Rectal smooth muscle tissue (tissue), 1 donor: ENCODE results near the gene VSIG10L.

Source experiments
- H3K27ac ChIP-seq: one replicate; pipeline ENCODE4 v1.7.0; 2013; ENCODE audit warnings: low read depth, low read length, inconsistent platforms
- H3K27me3 ChIP-seq: one replicate; pipeline ENCODE4 v1.7.0; 2013; ENCODE audit warnings: low read length; ENCODE audit not compliant: control insufficient read depth, insufficient read depth
- H3K36me3 ChIP-seq: one replicate; pipeline ENCODE4 v1.7.0; 2013; ENCODE audit warnings: low read length; ENCODE audit not compliant: control insufficient read depth, insufficient read depth
- H3K4me1 ChIP-seq: one replicate; pipeline ENCODE4 v1.7.0; 2013; ENCODE audit warnings: low read length; ENCODE audit not compliant: control insufficient read depth, insufficient read depth
- H3K4me3 ChIP-seq: one replicate; pipeline ENCODE4 v1.7.0; 2013; ENCODE audit warnings: low read length
- H3K9ac ChIP-seq: one replicate; pipeline ENCODE4 v1.7.0; 2013; ENCODE audit warnings: low read length

The VSIG10L gene

DNA sequence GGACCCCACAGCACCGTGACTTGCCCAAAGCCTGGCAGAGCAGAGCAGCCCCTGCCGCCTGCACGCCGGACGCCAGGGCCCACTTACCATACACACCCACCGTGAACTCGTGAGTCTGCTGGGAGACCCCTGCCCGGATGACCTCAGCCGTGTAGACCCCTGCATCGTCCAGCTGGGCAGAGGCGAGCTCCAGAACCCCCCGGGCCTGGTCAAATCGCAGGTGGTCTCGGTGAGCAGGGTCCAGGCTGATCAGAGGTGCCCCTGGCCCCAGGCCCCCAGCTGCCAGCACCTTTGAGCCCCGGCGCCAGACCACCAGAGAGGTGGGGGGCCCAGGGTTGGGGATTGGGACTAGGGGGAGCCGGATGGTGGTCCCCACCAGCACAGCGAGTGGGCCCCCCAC, 873 bp downstream of the VSIG10L start:
- H3K4me3 ChIP-seq, result no peak overlapping the region
- H3K27me3 ChIP-seq, result no peaks in the 10 kb centered on the region
- peaks cover 3% of the 10 kb centered on the region for H3K36me3 ChIP-seq
- H3K27ac ChIP-seq, result no peak overlapping the region
- peaks cover 3% of the 10 kb centered on the region for H3K4me1 ChIP-seq
- H3K9ac ChIP-seq, result no peak overlapping the region

DNA sequence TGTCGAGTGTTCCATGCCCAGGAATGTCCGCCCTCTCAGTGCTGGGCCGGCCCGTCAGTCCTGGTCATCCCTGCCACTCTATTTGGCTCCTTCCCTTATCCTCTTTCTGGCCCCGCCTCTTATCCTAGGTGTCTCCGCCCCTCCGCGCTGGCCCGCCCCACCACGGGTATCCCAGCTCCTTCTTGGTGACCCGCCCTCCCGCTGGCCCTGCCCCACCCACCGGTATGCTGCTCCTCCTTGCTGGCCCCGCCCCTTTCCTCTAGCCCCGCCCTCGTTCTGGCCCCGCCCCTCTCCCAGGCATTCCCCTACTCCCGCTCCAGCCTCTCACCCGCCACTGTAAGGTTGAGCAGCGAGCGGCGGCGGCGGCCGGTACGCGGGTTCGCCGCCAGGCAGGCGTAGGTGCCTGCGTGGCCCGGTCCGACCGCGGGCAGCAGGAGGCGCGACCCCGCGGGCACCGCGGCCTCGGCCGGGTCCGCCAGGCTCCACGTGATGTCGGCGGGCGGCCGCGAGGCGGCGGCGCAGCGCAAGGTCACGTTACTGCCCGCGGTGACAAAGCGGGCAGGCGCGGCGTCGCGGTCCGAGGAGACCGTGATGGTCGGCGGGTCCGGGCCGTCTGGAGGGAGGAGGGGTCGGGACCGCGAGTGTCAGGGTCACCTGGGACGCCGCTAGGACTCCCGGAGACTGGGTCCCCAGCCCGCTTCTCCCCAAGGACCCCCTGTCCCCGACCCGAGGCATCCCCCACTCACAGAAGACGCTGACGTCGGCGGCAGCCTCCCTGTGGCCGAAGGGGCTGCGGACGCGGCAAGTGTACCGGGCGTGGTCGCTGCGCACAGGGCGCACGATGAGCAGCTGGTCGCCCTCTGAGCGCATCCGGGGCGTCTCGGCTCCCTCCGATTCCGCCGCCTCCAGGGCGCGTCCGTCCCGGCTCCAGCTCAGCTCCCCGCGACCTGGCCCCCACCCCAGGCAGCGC, 2.0 kb downstream of the VSIG10L start:
- Histone ChIP-seq H3K36me3 (no peaks in the 10 kb centered on the region), H3K4me1 (peaks cover 3% of the 10 kb centered on the region), H3K9ac (no peak overlapping the region)

DNA sequence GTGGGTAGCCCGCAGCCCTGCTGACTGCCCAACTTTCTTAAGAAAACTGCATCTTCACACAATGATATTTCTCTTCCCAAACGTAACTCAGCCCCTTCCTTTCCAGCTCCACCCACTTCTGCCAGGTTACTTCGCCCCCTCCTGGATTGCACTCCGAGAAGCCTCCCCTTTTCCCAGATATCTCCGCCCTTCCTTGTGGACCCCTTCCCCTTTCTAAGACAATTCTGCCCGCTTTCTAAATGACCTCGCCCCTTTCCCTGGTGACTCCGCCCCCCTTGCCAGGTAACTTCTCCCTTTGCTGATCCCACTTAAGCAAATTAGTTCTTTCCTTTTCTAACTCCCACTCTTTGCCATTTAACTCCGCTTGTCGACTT, 2.6 kb downstream of the VSIG10L start:
- Histone ChIP-seq H3K4me1 (peaks cover 3% of the 10 kb centered on the region), H3K4me3 (peak overlapping the region; percentile 86), H3K27me3 (no peaks in the 10 kb centered on the region), H3K36me3 (no peaks in the 10 kb centered on the region), H3K9ac (no peak overlapping the region), H3K27ac (peak overlapping the region; percentile 64)

More for the DNA sequence above, 2.0 kb downstream of the VSIG10L start:
- peak overlapping the region; percentile 64 for H3K27ac ChIP-seq
- peak overlapping the region; percentile 86 for H3K4me3 ChIP-seq
- no peaks in the 10 kb centered on the region for H3K27me3 ChIP-seq

DNA sequence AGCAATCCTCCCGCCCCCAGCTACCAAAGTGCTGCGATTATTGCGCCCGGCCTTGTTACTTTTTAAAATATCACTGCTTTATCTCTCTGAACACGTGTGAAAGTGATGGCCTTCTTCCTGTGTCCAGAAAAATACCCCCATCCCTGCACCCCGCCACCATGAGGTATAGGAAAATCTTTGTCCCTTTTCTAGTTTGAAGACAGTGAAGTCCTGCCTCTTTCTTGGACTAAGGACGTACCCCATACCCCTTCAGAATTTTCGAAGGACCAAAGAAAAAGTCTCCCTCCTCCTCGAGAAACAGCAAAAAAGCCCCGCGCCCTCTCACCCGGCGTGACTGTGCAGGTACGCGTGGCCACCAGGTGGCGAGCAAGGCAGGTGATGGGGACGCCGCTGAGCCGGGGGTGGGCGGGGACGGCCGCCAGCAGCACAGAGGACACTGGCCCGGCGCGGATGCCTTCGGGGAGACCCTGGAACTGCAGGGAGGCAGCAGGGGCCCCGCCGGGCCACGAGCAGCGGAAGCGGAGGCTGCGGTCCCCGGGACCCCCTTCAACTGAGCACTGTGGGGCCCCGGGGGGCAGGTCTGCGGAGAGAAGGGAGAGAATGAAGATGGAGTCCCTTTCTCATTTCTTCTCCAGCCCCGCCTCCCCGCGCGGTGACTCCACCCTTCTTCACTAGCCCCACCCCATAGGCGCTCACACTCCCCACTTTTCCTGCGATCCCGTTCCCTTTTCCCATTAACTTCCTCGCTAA, 3.2 kb downstream of the VSIG10L start:
- Histone ChIP-seq H3K27ac (peak overlapping the region; percentile 64), H3K4me3 (peak overlapping the region; percentile 86), H3K9ac (no peak overlapping the region)

DNA sequence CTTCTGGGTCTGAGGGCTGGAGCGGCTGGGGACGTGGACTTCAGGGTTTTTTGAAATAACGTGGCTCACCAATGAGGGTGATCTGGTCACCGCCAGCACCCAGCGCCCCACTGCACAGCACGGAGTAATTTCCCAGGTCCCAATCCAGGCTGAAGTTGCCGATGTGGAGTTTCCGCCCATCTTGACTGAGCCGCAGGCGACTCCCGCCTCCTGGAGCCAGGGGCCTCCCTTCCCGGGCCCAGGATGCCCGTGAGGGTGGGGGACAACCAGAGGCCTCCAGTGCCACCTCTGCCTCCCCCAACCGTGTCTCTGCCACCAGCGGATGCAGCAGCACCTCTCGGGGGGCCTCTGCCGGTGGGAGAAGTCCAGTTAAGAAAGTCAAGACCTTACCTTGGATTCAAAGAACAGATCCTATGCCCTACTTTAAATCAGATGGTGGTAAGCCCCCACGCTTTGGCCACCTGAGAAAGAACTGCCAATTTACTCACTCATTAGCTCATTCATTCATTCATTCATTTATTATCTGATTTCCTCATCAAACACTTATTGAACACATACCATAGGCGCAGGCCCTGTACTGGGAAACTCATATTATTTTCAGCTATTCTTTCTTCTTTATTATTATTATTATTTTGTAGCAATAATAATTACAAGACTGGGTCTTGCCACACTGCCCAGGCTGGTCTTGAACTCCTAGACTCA, 3.9 kb downstream of the VSIG10L start:
- H3K27ac ChIP-seq, result no peak overlapping the region
- peaks cover 3% of the 10 kb centered on the region for H3K4me1 ChIP-seq
- no peaks in the 10 kb centered on the region for H3K36me3 ChIP-seq
- no peak overlapping the region for H3K4me3 ChIP-seq
- no peaks in the 10 kb centered on the region for H3K27me3 ChIP-seq
- no peak overlapping the region for H3K9ac ChIP-seq

More for the DNA sequence above, 3.2 kb downstream of the VSIG10L start:
- no peaks in the 10 kb centered on the region for H3K27me3 ChIP-seq
- H3K36me3 ChIP-seq, result no peaks in the 10 kb centered on the region
- H3K4me1 ChIP-seq, result peaks cover 3% of the 10 kb centered on the region

DNA sequence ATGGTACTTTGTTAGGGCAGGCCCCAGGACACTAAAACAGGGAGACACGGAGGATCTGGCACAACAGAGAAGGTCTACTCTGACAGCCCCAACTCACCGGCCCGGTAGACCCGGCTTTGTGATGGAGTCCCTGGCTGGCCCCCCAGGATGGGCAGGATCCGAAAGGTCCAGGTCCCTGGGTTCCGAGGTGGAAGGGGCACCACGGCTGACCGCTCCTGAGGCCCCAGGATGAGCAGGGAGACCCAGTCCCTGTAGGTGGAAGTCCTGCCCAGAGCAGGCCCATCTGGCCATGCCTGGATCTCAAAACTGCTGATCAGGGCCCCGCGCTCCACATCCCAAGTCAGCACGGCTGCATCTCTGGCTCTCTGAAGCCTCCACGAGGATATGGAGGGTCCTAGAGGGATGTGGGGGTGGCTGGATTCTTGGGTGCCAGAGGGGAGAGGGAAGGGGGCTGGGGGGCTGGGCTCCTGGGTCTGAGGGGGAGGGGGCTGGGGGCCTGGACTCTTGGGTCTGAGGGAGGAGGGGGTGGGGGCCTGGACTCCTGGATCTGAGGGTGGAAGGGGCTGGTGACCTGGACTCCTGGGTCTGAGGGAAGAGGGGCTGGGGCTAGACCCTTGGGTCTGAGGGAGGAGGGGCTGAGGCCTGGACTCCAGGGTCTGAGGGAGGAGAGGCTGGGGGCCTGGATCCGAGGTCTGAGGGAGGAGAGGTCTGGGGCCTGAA, 4.6 kb downstream of the VSIG10L start:
- H3K4me1 ChIP-seq, result peaks cover 3% of the 10 kb centered on the region
- H3K27ac ChIP-seq, result no peak overlapping the region
- H3K36me3 ChIP-seq, result no peaks in the 10 kb centered on the region
- H3K4me3 ChIP-seq, result no peak overlapping the region
- no peaks in the 10 kb centered on the region for H3K27me3 ChIP-seq
- no peak overlapping the region for H3K9ac ChIP-seq

DNA sequence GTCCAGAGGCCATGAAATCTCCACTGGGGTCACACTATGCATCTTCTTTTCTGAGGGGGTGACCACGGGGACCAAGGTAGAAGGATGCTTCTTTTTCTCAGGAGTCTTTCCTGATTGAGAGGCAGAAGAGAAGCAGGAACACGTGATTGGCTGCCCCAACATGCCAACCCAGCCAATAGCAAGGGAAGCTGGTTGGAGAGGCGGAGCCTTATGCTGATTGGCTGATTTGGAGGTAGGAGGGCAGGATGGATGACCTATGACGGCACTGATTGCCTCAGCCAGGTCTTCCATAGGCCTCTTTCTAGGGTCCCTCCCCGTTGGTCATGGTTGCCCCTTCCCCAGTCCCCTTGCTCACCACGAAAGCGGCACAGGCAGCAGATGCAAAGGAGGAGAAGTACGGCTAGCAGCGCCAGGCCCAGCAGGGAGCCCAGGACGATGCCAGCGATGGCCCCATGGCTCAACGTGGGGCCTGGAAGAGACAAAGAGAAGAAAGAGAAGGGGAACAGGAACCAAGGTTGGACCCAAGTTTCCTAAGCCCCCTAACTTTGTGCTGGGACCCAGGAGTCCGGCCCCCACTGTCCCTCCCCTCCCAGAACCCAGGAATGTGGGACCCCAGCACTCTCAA, 8.0 kb downstream of the VSIG10L start:
- Histone ChIP-seq H3K4me1 (no peaks in the 10 kb centered on the region), H3K4me3 (no peak overlapping the region), H3K36me3 (no peaks in the 10 kb centered on the region), H3K9ac (no peak overlapping the region), H3K27me3 (no peaks in the 10 kb centered on the region), H3K27ac (no peak overlapping the region)

DNA sequence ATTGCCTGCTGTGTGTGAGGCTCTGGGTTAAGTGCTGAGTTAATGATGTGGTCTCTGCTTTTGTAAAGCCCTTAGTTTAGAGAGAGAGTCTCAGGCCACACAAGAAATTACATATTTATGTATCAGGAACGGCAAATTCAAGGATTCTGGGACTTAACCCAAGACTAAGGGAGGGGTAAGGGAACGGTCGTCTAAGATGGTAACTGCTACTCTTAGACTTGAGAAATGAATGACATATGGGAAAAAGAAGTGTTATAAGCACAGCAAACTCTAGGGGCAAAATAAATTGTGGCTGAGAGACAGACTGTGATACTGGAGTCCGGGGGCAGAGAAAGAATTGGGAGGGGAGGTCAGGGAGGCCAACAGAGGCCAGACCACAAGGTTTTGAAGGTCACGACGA, 10.2 kb downstream of the VSIG10L start:
- H3K4me3 ChIP-seq, result no peak overlapping the region
- H3K4me1 ChIP-seq, result no peaks in the 10 kb centered on the region
- no peak overlapping the region for H3K9ac ChIP-seq
- H3K27me3 ChIP-seq, result peaks cover 6% of the 10 kb centered on the region
- no peak overlapping the region for H3K27ac ChIP-seq
- no peaks in the 10 kb centered on the region for H3K36me3 ChIP-seq

DNA sequence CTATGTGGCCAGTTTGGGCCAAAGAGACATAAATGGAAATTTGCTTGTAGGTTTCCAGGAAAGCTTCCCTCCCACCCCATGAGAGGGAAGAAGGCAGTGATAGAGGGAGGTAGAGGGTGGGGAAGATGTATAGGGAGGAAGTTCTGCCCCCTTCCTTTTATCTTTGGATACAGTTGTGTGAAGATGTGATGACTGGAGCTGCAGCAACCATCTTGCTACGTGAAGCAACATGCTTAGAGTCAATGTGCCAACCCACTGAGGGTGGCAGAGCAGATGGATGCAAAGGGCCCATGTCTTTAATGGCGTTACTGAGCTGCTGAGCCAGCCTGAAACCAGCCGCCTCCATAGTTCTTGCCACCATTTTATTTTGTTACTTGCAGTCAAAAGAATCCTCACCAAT, 10.7 kb downstream of the VSIG10L start:
- Histone ChIP-seq H3K4me1 (no peaks in the 10 kb centered on the region), H3K9ac (no peak overlapping the region), H3K36me3 (no peaks in the 10 kb centered on the region), H3K4me3 (no peak overlapping the region), H3K27ac (no peak overlapping the region), H3K27me3 (peaks cover 6% of the 10 kb centered on the region)

DNA sequence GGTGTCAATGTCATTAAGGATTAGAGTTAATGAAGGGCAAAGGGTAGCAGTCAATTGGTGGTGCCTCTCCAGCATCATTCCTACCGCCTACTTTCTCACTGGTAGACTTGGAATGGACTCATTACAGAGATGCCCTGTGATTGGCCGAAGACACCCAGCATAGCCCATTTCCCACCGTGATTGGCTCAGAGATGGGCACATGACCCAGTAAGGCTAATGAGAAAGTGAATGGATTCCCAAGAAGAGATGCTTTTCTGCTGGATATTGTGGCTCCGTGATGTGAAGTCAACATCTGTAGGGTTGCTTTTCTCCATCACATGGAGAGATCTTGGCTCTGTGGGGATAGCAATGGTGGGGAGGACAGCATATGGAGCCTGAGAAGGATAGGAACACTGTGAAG, 11.6 kb downstream of the VSIG10L start:
- Histone ChIP-seq H3K4me3 (no peak overlapping the region), H3K9ac (no peak overlapping the region), H3K27me3 (peaks cover 9% of the 10 kb centered on the region), H3K4me1 (no peaks in the 10 kb centered on the region), H3K27ac (no peak overlapping the region), H3K36me3 (no peaks in the 10 kb centered on the region)

DNA sequence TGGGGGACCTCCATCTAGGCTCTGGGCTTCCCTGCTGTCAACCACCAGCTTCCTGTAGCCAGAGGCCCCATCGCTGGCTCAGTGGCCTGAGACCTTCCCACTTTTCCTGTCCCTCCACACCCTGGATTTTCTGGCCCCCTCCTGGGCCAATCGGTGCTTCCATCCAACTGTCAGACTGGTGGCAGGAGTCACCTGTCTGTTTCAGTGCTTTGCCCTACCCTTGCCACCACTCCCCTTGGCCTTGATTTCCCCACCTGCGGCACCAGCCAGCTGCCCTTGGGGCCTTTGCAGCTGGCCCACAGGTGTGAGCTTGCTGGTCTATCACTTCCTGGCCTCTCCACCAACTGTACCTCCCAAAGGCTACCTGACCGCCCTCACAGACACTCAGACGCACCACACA, 12.5 kb downstream of the VSIG10L start:
- H3K4me3 ChIP-seq, result no peak overlapping the region
- H3K4me1 ChIP-seq, result no peaks in the 10 kb centered on the region
- no peak overlapping the region for H3K9ac ChIP-seq
- no peaks in the 10 kb centered on the region for H3K36me3 ChIP-seq
- peaks cover 9% of the 10 kb centered on the region for H3K27me3 ChIP-seq
- H3K27ac ChIP-seq, result no peak overlapping the region
